GM12878 (cell line): Measurements from ENCODE around the gene PRC1. TPM values are rescaled to one million over a fixed set of nuclear protein-coding genes. Genes with fewer than 3 reads are reported as not detected.

Experiments used
- ATAC-seq: fragments of 200-7000 bp; cut with Tn5 transposase; 3 replicates; pipeline ENCODE4 v1.9.1; 2020; ENCODE audit warnings: mild to moderate bottlenecking, moderate library complexity
- BruUV-seq: library from RNA; stranded (reverse); fragments of 400-500 nt; replicated peaks from 2 replicates; lab custom pipeline; 2021; lab: Mats Ljungman, UMichigan
- CTCF ChIA-PET: fragments of 300-600 bp; sonication (Branson Sonifier 250); formaldehyde crosslinking; extraction: SDS; loops from one replicate; lab custom pipeline; 2021; ENCODE audit warnings: inconsistent platforms; lab: Yijun Ruan, JAX
- POLR2A ChIA-PET: fragments of 350-600 bp; formaldehyde crosslinking; extraction: SDS; loops from one replicate; lab custom pipeline; 2021; ENCODE audit warnings: inconsistent platforms; lab: Charles Lee
- RAD21 ChIA-PET: fragments of 300-600 bp; sonication (Branson Sonifier 250); formaldehyde crosslinking; loops from one replicate; lab custom pipeline; 2023; ENCODE audit warnings: antibody characterized with exemption; ENCODE audit not compliant: unreplicated experiment; lab: Charles Lee
- SMC1A ChIA-PET: fragments of 300-600 bp; sonication (Branson Sonifier 250); formaldehyde crosslinking; loops from one replicate; lab custom pipeline; 2023; ENCODE audit not compliant: unreplicated experiment, uncharacterized antibody; lab: Charles Lee
- DNase-seq: peaks from one replicate; pipeline ENCODE4 v3.0.0-alpha.2; 2011; ENCODE audit warnings: low read depth, low spot score
- FAIRE-seq: peaks from 3 replicates; lab custom pipeline; 2011; peaks lifted over from hg19 to GRCh38; lab: Jason Lieb, UNC
- H2AFZ ChIP-seq: 2 replicates; pipeline ENCODE4 v1.6.0; 2011; ENCODE audit warnings: low read depth, low read length, control low read depth; ENCODE audit not compliant: control insufficient read depth
- H3K27ac ChIP-seq: 2 replicates; pipeline ENCODE4 v1.5.1; 2011; ENCODE audit warnings: control low read depth; ENCODE audit not compliant: control insufficient read depth, insufficient read depth
- H3K27me3 ChIP-seq, 2 experiments: replicated peaks in 1 of 2; 2 replicates each; pipeline versions ENCODE4 v1.6.0 to v1.6.1; 2011; ENCODE audit warnings: low read length in 1 of 2; ENCODE audit not compliant: control insufficient read depth in 2 of 2, insufficient read depth in 2 of 2
- H3K36me3 ChIP-seq, 2 experiments: 2 replicates each; pipeline ENCODE4 v1.5.1; 2011; ENCODE audit warnings: low read length in 1 of 2; ENCODE audit not compliant: control insufficient read depth in 2 of 2, insufficient read depth in 2 of 2
- H3K4me1 ChIP-seq: 2 replicates; pipeline ENCODE4 v1.6.1; 2011; ENCODE audit warnings: mild to moderate bottlenecking, low read length, moderate library complexity, mixed read lengths; ENCODE audit not compliant: control insufficient read depth, insufficient read depth
- H3K4me2 ChIP-seq: 2 replicates; pipeline ENCODE4 v1.6.0; 2011; ENCODE audit warnings: control low read depth; ENCODE audit not compliant: control insufficient read depth, insufficient read depth
- H3K4me3 ChIP-seq: fragments of 200-600 bp; sonication (generic); 2 replicates; pipeline ENCODE4 v1.5.1; 2016
- H3K79me2 ChIP-seq: 2 replicates; pipeline ENCODE4 v1.6.0; 2011; ENCODE audit warnings: low read length; ENCODE audit not compliant: control insufficient read depth, insufficient read depth
- H3K9ac ChIP-seq: 2 replicates; pipeline ENCODE4 v1.8.0; 2011; ENCODE audit warnings: low read length, control low read depth, mixed read lengths; ENCODE audit not compliant: control insufficient read depth, insufficient read depth
- H3K9me3 ChIP-seq: replicated peaks from 3 replicates; pipeline ENCODE4 v1.5.1; 2011; ENCODE audit warnings: mild to moderate bottlenecking, low read length; ENCODE audit not compliant: control insufficient read depth, insufficient read depth
- H4K20me1 ChIP-seq: 2 replicates; pipeline ENCODE4 v1.6.0; 2011; ENCODE audit not compliant: control insufficient read depth, insufficient read depth
- BCL11A ChIP-seq: IDR thresholded peaks from 2 replicates; pipeline ENCODE4 v1.6.1; 2011; ENCODE audit warnings: low read depth, low read length
- BCL3 ChIP-seq: IDR thresholded peaks from 2 replicates; pipeline ENCODE4 v1.6.1; 2011; ENCODE audit warnings: borderline replicate concordance, low read depth, mild to moderate bottlenecking, moderate library complexity, low read length; ENCODE audit not compliant: insufficient read depth, poor library complexity, severe bottlenecking
- EGR1 ChIP-seq, 2 experiments: IDR thresholded peaks; 1 replicate in 1 of 2; 2 replicates in 1 of 2; pipeline ENCODE4 v1.6.1; 2011 to 2012; ENCODE audit warnings: low read depth in 2 of 2, low read length in 2 of 2, borderline replicate concordance in 1 of 2, mild to moderate bottlenecking in 1 of 2, moderate library complexity in 1 of 2
- IRF4 ChIP-seq: IDR thresholded peaks from 2 replicates; pipeline ENCODE4 v1.6.1; 2011; ENCODE audit warnings: low read depth, low read length
- KDM1A ChIP-seq: fragments of 200-600 bp; sonication (generic); IDR thresholded peaks from 2 replicates; pipeline ENCODE4 v1.6.1; 2016; ENCODE audit warnings: borderline replicate concordance
- KLF5 ChIP-seq: fragments of 450-650 bp; IDR thresholded peaks from 2 replicates; pipeline ENCODE4 v1.6.1; 2014; ENCODE audit warnings: mild to moderate bottlenecking; ENCODE audit not compliant: partially characterized antibody
- MAX ChIP-seq: IDR thresholded peaks from 2 replicates; pipeline ENCODE4 v1.6.1; 2012; ENCODE audit warnings: low read depth, low read length, improper control_type of control experiment
- PML ChIP-seq: IDR thresholded peaks from 2 replicates; pipeline ENCODE4 v1.6.1; 2012; ENCODE audit warnings: low read length, inconsistent platforms
- POLR2AphosphoS5 ChIP-seq: IDR thresholded peaks from 2 replicates; pipeline ENCODE4 v1.6.1; 2011; ENCODE audit warnings: mild to moderate bottlenecking, low read length, inconsistent platforms
- REST ChIP-seq: IDR thresholded peaks from 2 replicates; pipeline ENCODE4 v1.6.1; 2012; ENCODE audit warnings: mild to moderate bottlenecking, low read depth, low read length
- SUPT20H ChIP-seq: IDR thresholded peaks from 2 replicates; pipeline ENCODE4 v1.6.1; 2011; ENCODE audit warnings: low read depth, mild to moderate bottlenecking, low read length, moderate library complexity, borderline replicate concordance; ENCODE audit not compliant: control insufficient read depth
- ZNF274 ChIP-seq: IDR thresholded peaks from one replicate; pipeline ENCODE4 v1.8.0; 2011; ENCODE audit not compliant: insufficient read length, insufficient read depth
- WGBS: methylation state at CpG from one replicate; pipeline ENCODE4 v1.1.6; 2016; ENCODE audit warnings: low lambda C conversion rate; ENCODE audit not compliant: insufficient replicate concordance, insufficient coverage; ENCODE audit errors: missing lambda C conversion rate; 5-methylcytosine and 5-hydroxymethylcytosine counted together
- in situ Hi-C: fragments of 300-500 bp; cut with MboI; formaldehyde crosslinking; loops from 9 replicates; pipeline ENCODE4 v1.14.3; 2018; ENCODE audit warnings: mixed read lengths
- intact Hi-C: fragments of 100-400 bp; cut with micrococcal nuclease; formaldehyde crosslinking; loops from one replicate; pipeline ENCODE4 v1.14.2; 2022; ENCODE audit not compliant: unreplicated experiment
- polyA plus RNA-seq, 11 experiments: library from polyadenylated mRNA; depleted of rRNA in 4 of 11; unstranded in 6 of 11; stranded (reverse) in 5 of 11; fragments of >200 nt; fragmentation: Nextera tagmentation in 4 of 11; fragmentation: Illumina TruSeq in 1 of 11; extraction: Ambion mirVana in 4 of 11; extraction: Trizol in 1 of 11; gene quantifications; 1 replicate in 1 of 11; 2 replicates in 10 of 11; pipeline versions ENCODE4 v1.2.1 to v1.2.3, GENCODE V29; 2011 to 2016; ENCODE audit warnings: inconsistent platforms in 2 of 11, missing spikeins in 2 of 11, low read depth in 1 of 11
- total RNA-seq, 4 experiments: library from RNA; depleted of rRNA in 3 of 4; stranded (reverse); fragments of >200 nt in 3 of 4; fragmentation: Illumina TruSeq in 1 of 4; extraction: Trizol in 1 of 4; gene quantifications; 2 replicates each; pipeline versions ENCODE4 v1.2.1 to v1.2.3, GENCODE V29; 2013 to 2021

PRC1 gene
- total and polyA plus RNA-seq, 10 of the 15 experiments (the other 5 are each of a cell fraction or from before 2014, with no cell fraction given) = 100 to 241 (median 131) TPM

GRCh38 chr15:90941038-90941437 lies 53.3 kb downstream of the PRC1 start:
- ChIA-PET RAD21 (no interaction called here), SMC1A (no interaction called here), CTCF (interaction anchor here (1.0 kb wide), 1 partner anchor 9 kb away, joined by 4 read pairs; the partner anchor contains the start of gene HDDC3), POLR2A (no interaction called here)
- Histone ChIP-seq H2AFZ (no peak overlapping the region), H3K79me2 (peaks cover 4% of the 10 kb centered on the region), H4K20me1 (no peaks in the 10 kb centered on the region; the same call in 1 of the 2 replicates), H3K9me3 (no peaks in the 10 kb centered on the region), H3K4me2 (no peak overlapping the region), H3K9ac (no peak overlapping the region), H3K4me3 (no peak overlapping the region), H3K27me3 (no peaks in the 10 kb centered on the region), H3K36me3 (peaks cover 11 to 30% of the 10 kb centered on the region in 2 experiments), H3K4me1 (peaks cover 4% of the 10 kb centered on the region), H3K27ac (no peak overlapping the region)
- intact Hi-C loops (no loop called here), in situ Hi-C loops (no loop called here)
- no peak for FAIRE-seq
- BruUV-seq = TSS peak; percentile 46
- DNase-seq = no peak
- ATAC-seq = no peak
- 95% methylated on average over 4 of the region's 4 CpGs for WGBS
- no peak for TF ChIP-seq MAX
- no peak for TF ChIP-seq BCL11A
- TF ChIP-seq EGR1 (IDR thresholded peaks at IDR 0.05; ENCODE audit: borderline replicate concordance in 1 of 2, low read depth in 2 of 2, low read length in 2 of 2) = no peak
- TF ChIP-seq IRF4 = no peak
- TF ChIP-seq REST = no peak
- TF ChIP-seq KDM1A = no peak
- no peak for TF ChIP-seq SUPT20H
- no peak for TF ChIP-seq POLR2AphosphoS5
- TF ChIP-seq KLF5 = no peak
- TF ChIP-seq ZNF274 = no peak
- no peak for TF ChIP-seq BCL3
- no peak for TF ChIP-seq PML
